Measurements from ENCODE around the gene HCRTR1. TPM values are rescaled to one million over a fixed set of nuclear protein-coding genes. Genes with fewer than 3 reads are reported as not detected.

The HCRTR1 gene
- total RNA-seq, 2 experiments from 2014 or later: not detected

DNA sequence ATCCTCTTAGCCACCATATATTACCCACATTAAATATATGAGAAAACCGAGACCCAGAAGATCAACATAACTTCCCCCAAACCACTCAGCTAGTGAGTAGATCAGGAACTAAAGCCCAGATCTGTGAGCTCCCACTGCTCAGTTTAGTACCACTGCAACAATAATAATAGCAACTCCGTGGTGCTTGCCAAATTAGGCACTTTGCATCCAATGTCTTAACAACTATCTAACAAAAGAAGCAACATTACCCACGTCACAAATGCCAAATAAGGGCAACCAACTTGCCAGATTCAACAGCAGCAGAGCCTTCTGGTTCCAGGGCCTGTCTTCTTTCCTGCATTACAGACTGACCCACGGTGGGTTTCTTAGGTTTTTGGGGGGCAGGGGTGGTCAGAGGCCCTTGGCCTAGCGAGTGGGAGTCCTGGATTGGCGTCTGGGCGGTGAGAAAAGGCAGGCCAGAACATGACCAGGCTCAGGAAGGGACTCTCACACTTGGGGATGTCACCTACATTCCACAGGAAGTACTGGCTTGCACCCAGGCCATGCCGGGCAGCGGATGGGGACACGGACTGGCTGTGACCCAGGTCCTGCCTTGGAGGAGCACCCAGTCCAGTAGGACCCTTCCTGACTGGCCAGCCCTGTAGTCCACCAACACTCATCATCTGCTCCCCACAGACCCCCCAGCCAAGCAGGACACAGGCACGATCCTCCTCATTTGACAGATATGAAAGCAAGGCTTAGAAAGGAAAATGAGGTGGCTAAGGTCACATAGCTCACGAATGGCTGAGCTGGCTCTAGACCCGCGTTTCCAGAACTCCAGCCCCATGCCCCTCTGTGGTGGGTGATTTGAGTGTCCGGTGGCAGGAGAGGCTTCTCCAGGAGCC is 4.6 kb downstream of the HCRTR1 start:
- ChIA-PET POLR2A (no interaction called here), CTCF (interaction anchor here (0.6 kb wide), 1 partner anchor 370 kb away, joined by 3 read pairs; no protein-coding TSS in a partner anchor)
- H3K27me3 ChIP-seq (ENCODE audit: control insufficient read depth in 1 of 2, insufficient read depth in 2 of 2, low read length in 2 of 2): peaks cover 17 to 23% of the 10 kb centered on the region in 2 experiments
- no peak for TF ChIP-seq CTCF (IDR thresholded peaks at IDR 0.05)
- H3K4me3 Mint-ChIP-seq: no peak overlapping the region
- H3K36me3 ChIP-seq (ENCODE audit: insufficient read depth, low read length): peaks cover 3% of the 10 kb centered on the region
- no peak overlapping the region for H3K4me3 ChIP-seq (ENCODE audit: low read length)
- H3K27me3 Mint-ChIP-seq: peaks cover 29% of the 10 kb centered on the region
- H3K4me1 ChIP-seq (ENCODE audit: insufficient read depth, low read length): peaks cover 10% of the 10 kb centered on the region
- H3K4me1 Mint-ChIP-seq (ENCODE audit: low read depth): peaks cover 3% of the 10 kb centered on the region
- H3K27ac Mint-ChIP-seq: no peak overlapping the region
- H3K27ac ChIP-seq (ENCODE audit: low read depth in 1 of 2, low read length in 2 of 2): no peak overlapping the region
- no peaks in the 10 kb centered on the region for H3K9me3 Mint-ChIP-seq
- DNase-seq: peak in 1 of 14 experiments; percentile 11
- ATAC-seq (ENCODE audit: poor library complexity): no peak
- intact Hi-C loops (cut with DNase I, micrococcal nuclease): no loop called here
- peaks cover 11% of the 10 kb centered on the region for H3K36me3 Mint-ChIP-seq (ENCODE audit: low read depth)
- H3K9me3 ChIP-seq (ENCODE audit: control insufficient read depth in 1 of 2, insufficient read depth in 1 of 2, low read length in 2 of 2): peaks cover 0 to 7% of the 10 kb centered on the region in 2 experiments

GRCh38 chr1:31623365-31623764 is 5.9 kb downstream of the HCRTR1 start:
- H3K27ac ChIP-seq (ENCODE audit: low read depth in 1 of 2, low read length in 2 of 2): no peak overlapping the region
- H3K4me1 Mint-ChIP-seq (ENCODE audit: low read depth): no peaks in the 10 kb centered on the region
- H3K4me1 ChIP-seq (ENCODE audit: insufficient read depth, low read length): peaks cover 1% of the 10 kb centered on the region
- no peak for TF ChIP-seq CTCF (IDR thresholded peaks at IDR 0.05)
- no peak overlapping the region for H3K4me3 Mint-ChIP-seq
- no peaks in the 10 kb centered on the region for H3K9me3 Mint-ChIP-seq
- H3K9me3 ChIP-seq (ENCODE audit: control insufficient read depth in 1 of 2, insufficient read depth in 1 of 2, low read length in 2 of 2): no peaks in the 10 kb centered on the region
- peaks cover 12 to 13% of the 10 kb centered on the region in 2 experiments for H3K27me3 ChIP-seq (ENCODE audit: control insufficient read depth in 1 of 2, insufficient read depth in 2 of 2, low read length in 2 of 2)
- intact Hi-C loops (cut with DNase I, micrococcal nuclease): no loop called here
- H3K27ac Mint-ChIP-seq: no peak overlapping the region
- ChIA-PET CTCF (no interaction called here), POLR2A (no interaction called here)
- ATAC-seq (ENCODE audit: poor library complexity) (no peak), DNase-seq (no peak)
- no peak overlapping the region for H3K4me3 ChIP-seq (ENCODE audit: low read length)
- peaks cover 23% of the 10 kb centered on the region for H3K36me3 Mint-ChIP-seq (ENCODE audit: low read depth)
- peaks cover 16% of the 10 kb centered on the region for H3K36me3 ChIP-seq (ENCODE audit: insufficient read depth, low read length)
- H3K27me3 Mint-ChIP-seq: peaks cover 22% of the 10 kb centered on the region

DNA sequence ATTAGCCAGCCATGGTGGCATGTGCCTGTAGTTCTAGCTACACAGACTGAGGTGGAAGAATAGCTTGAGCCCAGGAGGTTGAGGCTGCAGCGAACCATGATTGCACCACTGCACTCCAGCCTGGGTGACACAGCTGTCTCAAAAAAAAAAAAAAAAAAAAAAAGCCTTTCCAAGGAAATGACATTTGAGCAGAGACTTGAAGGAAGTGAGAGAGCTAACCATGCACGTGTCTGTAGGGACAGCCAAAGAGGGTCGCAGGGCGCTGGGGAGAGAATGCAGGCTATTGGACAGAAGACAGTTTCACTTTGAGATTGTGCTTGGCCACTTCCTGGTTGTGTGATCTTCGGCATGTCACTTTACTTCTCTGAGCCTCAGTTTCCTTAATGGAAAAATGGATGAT is 6.8 kb downstream of the HCRTR1 start:
- intact Hi-C loops (cut with DNase I, micrococcal nuclease): no loop called here
- H3K27ac ChIP-seq (ENCODE audit: low read depth in 1 of 2, low read length in 2 of 2): no peak overlapping the region
- no peaks in the 10 kb centered on the region for H3K9me3 ChIP-seq (ENCODE audit: control insufficient read depth in 1 of 2, insufficient read depth in 1 of 2, low read length in 2 of 2)
- no peak for TF ChIP-seq CTCF (IDR thresholded peaks at IDR 0.05)
- H3K27me3 ChIP-seq (ENCODE audit: control insufficient read depth in 1 of 2, insufficient read depth in 2 of 2, low read length in 2 of 2): peaks cover 3 to 4% of the 10 kb centered on the region in 2 experiments
- no peak overlapping the region for H3K4me3 Mint-ChIP-seq
- DNase-seq (no peak), ATAC-seq (ENCODE audit: poor library complexity) (no peak)
- ChIA-PET POLR2A (no interaction called here), CTCF (no interaction called here)
- no peak overlapping the region for H3K27ac Mint-ChIP-seq
- peaks cover 13% of the 10 kb centered on the region for H3K27me3 Mint-ChIP-seq
- no peaks in the 10 kb centered on the region for H3K4me1 Mint-ChIP-seq (ENCODE audit: low read depth)
- peaks cover 32% of the 10 kb centered on the region for H3K36me3 Mint-ChIP-seq (ENCODE audit: low read depth)
- no peaks in the 10 kb centered on the region for H3K9me3 Mint-ChIP-seq
- H3K4me1 ChIP-seq (ENCODE audit: insufficient read depth, low read length): no peaks in the 10 kb centered on the region
- H3K4me3 ChIP-seq (ENCODE audit: low read length): no peak overlapping the region
- H3K36me3 ChIP-seq (ENCODE audit: insufficient read depth, low read length): peaks cover 24% of the 10 kb centered on the region

Data from CD4-positive, alpha-beta T cell (primary cell).